Hypothalamus (tissue), 51 donors: ENCODE data around the gene DNM2.

Experiments used
- DNase-seq, 51 donors: peaks; one replicate each; lab custom pipeline; 2025; lab: John Stamatoyannopoulos, UW

The DNM2 gene

GRCh38 chr19:10688545-10689280, 29.2 kb upstream of the DNM2 start:
- DNase-seq: no peak

GRCh38 chr19:10690341-10690781, 27.5 kb upstream of the DNM2 start:
- DNase-seq: no peak

- DNase-seq: no peak
These were observed 26.5 kb upstream of the DNM2 start for GRCh38 chr19:10691178-10691881.

- DNase-seq: no peak
These were observed 26.0 kb upstream of the DNM2 start for GRCh38 chr19:10691883-10692282.

- DNase-seq: no peak
These were observed 25.1 kb upstream of the DNM2 start for GRCh38 chr19:10692673-10693264.

- no peak for DNase-seq
These were observed 23.1 kb upstream of the DNM2 start for GRCh38 chr19:10694706-10695307.

- DNase-seq: peak in 50 of 51 donors; percentile 19 to 91 (median 78)
These were observed 22.2 kb upstream of the DNM2 start for GRCh38 chr19:10695401-10696398.

- DNase-seq: peak in 10 of 51 donors; percentile 8 to 52 (median 18)
These were observed 18.1 kb upstream of the DNM2 start for GRCh38 chr19:10699650-10700335.

GRCh38 chr19:10701955-10702525, 15.8 kb upstream of the DNM2 start:
- peak in 8 of 51 donors; percentile 8 to 54 (median 22) for DNase-seq

GRCh38 chr19:10706990-10707389, 10.9 kb upstream of the DNM2 start:
- no peak for DNase-seq

GRCh38 chr19:10707440-10707839, 10.4 kb upstream of the DNM2 start:
- no peak for DNase-seq

- no peak for DNase-seq
These were observed 9.6 kb upstream of the DNM2 start for GRCh38 chr19:10708291-10708690.

GRCh38 chr19:10712045-10712444, 5.8 kb upstream of the DNM2 start:
- DNase-seq: no peak

GRCh38 chr19:10712754-10713153, 5.1 kb upstream of the DNM2 start:
- no peak for DNase-seq

GRCh38 chr19:10713317-10713716, 4.6 kb upstream of the DNM2 start:
- no peak for DNase-seq

GRCh38 chr19:10717054-10717355, 874 bp upstream of the DNM2 start:
- no peak for DNase-seq

GRCh38 chr19:10718205-10719196, 622 bp downstream of the DNM2 start:
- peak in 17 of 51 donors; percentile 9 to 63 (median 51) for DNase-seq

GRCh38 chr19:10719466-10719961, 1.6 kb downstream of the DNM2 start:
- peak in 1 of 51 donors; percentile 7 for DNase-seq
